K562 (cell line): Measurements from ENCODE around the gene CABYR. TPM values are rescaled to one million over a fixed set of nuclear protein-coding genes. Genes with fewer than 3 reads are reported as not detected.

Source experiments
- ATAC-seq: fragments of 200-7000 bp; cut with Tn5 transposase; 3 replicates; pipeline ENCODE4 v1.9.1; 2020; ENCODE audit warnings: moderate library complexity
- BruUV-seq: library from RNA; stranded (reverse); fragments of 400-500 nt; replicated peaks from 2 replicates; lab custom pipeline; 2021; lab: Mats Ljungman, UMichigan
- CTCF ChIA-PET: fragments of 300-600 bp; formaldehyde crosslinking; extraction: SDS; loops from one replicate; lab custom pipeline; 2021; ENCODE audit warnings: low intra/inter-chr PET ratio; lab: Yijun Ruan, JAX
- POLR2A ChIA-PET: fragments of 300-600, 350-650 bp; sonication (Branson Sonifier 250); formaldehyde crosslinking; extraction: SDS; loops from one replicate; lab custom pipeline; 2021; ENCODE audit warnings: antibody characterized with exemption, inconsistent platforms; lab: Yijun Ruan, JAX
- DNase-seq, 4 experiments: peaks; one replicate each; pipeline versions ENCODE4 v3.0.0 to v3.0.0-alpha.2; 2011 to 2018; ENCODE audit warnings: low spot score in 3 of 4, mixed read lengths in 3 of 4; ENCODE audit errors: extremely low read depth in 1 of 4
- FAIRE-seq: peaks from 2 replicates; lab custom pipeline; 2011; peaks lifted over from hg19 to GRCh38; lab: Jason Lieb, UNC
- H2AFZ ChIP-seq: 2 replicates; pipeline ENCODE4 v1.6.0; 2011; ENCODE audit warnings: low read depth, low read length, control low read depth, inconsistent platforms
- H3K27ac ChIP-seq: fragments of 200-600 bp; 3 replicates; pipeline ENCODE4 v1.8.0; 2011; ENCODE audit warnings: low read depth, mild to moderate bottlenecking, control low read depth, inconsistent platforms, low read length, moderate library complexity, mixed read lengths; ENCODE audit errors: extremely low read depth
- H3K27me3 ChIP-seq, 2 experiments: fragments of 300-600 bp in 1 of 2; 2 replicates in 1 of 2; 3 replicates in 1 of 2; pipeline versions ENCODE4 v1.6.0 to v1.8.0; 2011; ENCODE audit warnings: inconsistent platforms in 2 of 2, low read length in 2 of 2, mild to moderate bottlenecking in 1 of 2, mixed read lengths in 1 of 2, moderate library complexity in 1 of 2; ENCODE audit not compliant: control insufficient read depth in 2 of 2, insufficient read depth in 2 of 2
- H3K36me3 ChIP-seq: fragments of 300-600 bp; 3 replicates; pipeline ENCODE4 v1.8.0; 2011; ENCODE audit warnings: mild to moderate bottlenecking, low read length, inconsistent platforms; ENCODE audit not compliant: control insufficient read depth, insufficient read depth
- H3K4me1 ChIP-seq, 2 experiments: fragments of 200-600 bp in 1 of 2; replicated peaks in 1 of 2; 2 replicates in 1 of 2; 3 replicates in 1 of 2; pipeline versions ENCODE4 v1.5.1 to v1.8.0; 2011; ENCODE audit warnings: inconsistent platforms in 2 of 2, low read length in 2 of 2, mild to moderate bottlenecking in 1 of 2, mixed read lengths in 1 of 2, moderate library complexity in 1 of 2; ENCODE audit not compliant: control insufficient read depth in 2 of 2, insufficient read depth in 2 of 2
- H3K4me2 ChIP-seq: 2 replicates; pipeline ENCODE4 v1.6.1; 2011; ENCODE audit warnings: low read length, control low read depth, inconsistent platforms, mixed read lengths; ENCODE audit not compliant: insufficient read depth
- H3K4me3 ChIP-seq: fragments of 200-600 bp; sonication (generic), shearing (Covaris generic); 2 replicates; pipeline ENCODE4 v1.5.1; 2016; ENCODE audit warnings: control low read depth, inconsistent platforms
- H3K79me2 ChIP-seq: fragments of 200-600 bp; 3 replicates; pipeline ENCODE4 v1.8.0; 2011; ENCODE audit warnings: low read length, inconsistent platforms; ENCODE audit not compliant: control insufficient read depth, insufficient read depth
- H3K9ac ChIP-seq, 2 experiments: 2 replicates each; pipeline versions ENCODE4 v1.6.0 to v1.6.1; 2011; ENCODE audit warnings: low read depth in 2 of 2, low read length in 2 of 2, control low read depth in 1 of 2, inconsistent platforms in 1 of 2, mild to moderate bottlenecking in 1 of 2, mixed read lengths in 1 of 2; ENCODE audit not compliant: insufficient read depth in 1 of 2
- H3K9me1 ChIP-seq: one replicate; pipeline ENCODE4 v1.6.0; 2011; ENCODE audit warnings: inconsistent platforms, mild to moderate bottlenecking, low read length, moderate library complexity; ENCODE audit not compliant: control insufficient read depth, insufficient read depth
- H3K9me3 ChIP-seq: replicated peaks from 2 replicates; pipeline ENCODE4 v1.5.1; 2011; ENCODE audit warnings: low read depth, low read length, inconsistent platforms; ENCODE audit not compliant: control insufficient read depth, insufficient read depth
- H4K20me1 ChIP-seq: replicated peaks from 2 replicates; pipeline ENCODE4 v1.6.1; 2011; ENCODE audit warnings: low read length, inconsistent platforms, mixed read lengths; ENCODE audit not compliant: control insufficient read depth, insufficient read depth
- BRF2 ChIP-seq: IDR thresholded peaks from 3 replicates; pipeline ENCODE4 v1.6.1; 2011; ENCODE audit warnings: borderline replicate concordance, mild to moderate bottlenecking; ENCODE audit not compliant: insufficient read length, insufficient read depth
- CBX1 ChIP-seq: sonication (generic); IDR thresholded peaks from 2 replicates; pipeline ENCODE4 v1.6.1; 2016; ENCODE audit warnings: antibody characterized with exemption, low read depth, mild to moderate bottlenecking
- HDAC1 ChIP-seq, 2 experiments: fragments of 450-650 bp; IDR thresholded peaks; 2 replicates each; pipeline ENCODE4 v1.6.1; 2016 to 2017; ENCODE audit warnings: inconsistent platforms in 1 of 2, mild to moderate bottlenecking in 1 of 2, moderate library complexity in 1 of 2
- HEY1 ChIP-seq: fragments of 250-450 bp; sonication (Bioruptor Pico); IDR thresholded peaks from 2 replicates; pipeline ENCODE4 v1.5.0; 2020; ENCODE audit warnings: mild to moderate bottlenecking, moderate library complexity, borderline replicate concordance
- IFI16 ChIP-seq: fragments of 250-450 bp; sonication (Bioruptor Pico); IDR thresholded peaks from 2 replicates; pipeline ENCODE4 v2.1.2; 2022; ENCODE audit warnings: mild to moderate bottlenecking, inconsistent platforms
- RNF219 ChIP-seq: fragments of 250-450 bp; sonication (Bioruptor Pico); IDR thresholded peaks from 2 replicates; pipeline ENCODE4 v1.5.0; 2022; ENCODE audit warnings: mild to moderate bottlenecking
- SREBF2 ChIP-seq: sonication (generic); formaldehyde crosslinking; IDR thresholded peaks from 2 replicates; pipeline ENCODE4 v1.4.0; 2020; ENCODE audit warnings: mild to moderate bottlenecking, missing genetic modification reagents
- XRCC5 ChIP-seq: fragments of 200-400 bp; formaldehyde crosslinking; IDR thresholded peaks from 2 replicates; pipeline ENCODE4 v1.6.1; 2017; ENCODE audit warnings: low read depth, mild to moderate bottlenecking, low read length
- ZNF124 ChIP-seq: sonication (generic); formaldehyde crosslinking; IDR thresholded peaks from 2 replicates; pipeline ENCODE4 v1.8.1; 2022; ENCODE audit warnings: missing genetic modification reagents
- ZNF583 ChIP-seq: fragments of 250-450 bp; sonication (Bioruptor Pico); IDR thresholded peaks from 2 replicates; pipeline ENCODE4 v1.4.0; 2020
- ZNF609 ChIP-seq: sonication (generic); formaldehyde crosslinking; IDR thresholded peaks from 2 replicates; pipeline ENCODE4 v1.8.1; 2023; ENCODE audit warnings: missing genetic modification reagents, mild to moderate bottlenecking, borderline replicate concordance
- ZNF778 ChIP-seq: fragments of 450-650 bp; formaldehyde crosslinking; IDR thresholded peaks from 2 replicates; pipeline ENCODE4 v1.4.0; 2020; ENCODE audit warnings: mild to moderate bottlenecking, moderate library complexity
- WGBS: fragments of 100-300 bp; shearing (Covaris generic); methylation state at CpG from one replicate; pipeline ENCODE4 v1.1.6; 2016; ENCODE audit warnings: low coverage, mixed read lengths; ENCODE audit not compliant: insufficient coverage; ENCODE audit errors: missing lambda C conversion rate; 5-methylcytosine and 5-hydroxymethylcytosine counted together
- in situ Hi-C: fragments of 300-500 bp; cut with MboI; formaldehyde crosslinking; loops from 4 replicates; pipeline ENCODE4 v1.15.0; 2018; ENCODE audit warnings: inconsistent platforms, mixed read lengths
- intact Hi-C: fragments of 100-400 bp; cut with micrococcal nuclease; formaldehyde crosslinking; loops from 2 replicates; pipeline ENCODE4 v1.14.2; 2022
- polyA plus RNA-seq, 8 experiments: library from polyadenylated mRNA; depleted of rRNA in 4 of 8; stranded (reverse) in 5 of 8; unstranded in 3 of 8; fragments of >200 nt; fragmentation: Nextera tagmentation in 2 of 8; fragmentation: Illumina TruSeq in 1 of 8; extraction: Ambion mirVana in 2 of 8; extraction: Trizol in 1 of 8; gene quantifications; 2 replicates each; pipeline versions ENCODE4 v1.2.1 to v1.2.3, GENCODE V29; 2011 to 2014; ENCODE audit warnings: inconsistent platforms in 1 of 8, missing spikeins in 1 of 8
- total RNA-seq, 7 experiments: library from RNA; depleted of rRNA in 6 of 7; stranded (reverse); fragments of >200 nt in 6 of 7; fragmentation: Illumina TruSeq in 2 of 7; extraction: Trizol in 2 of 7; gene quantifications; 2 replicates each; pipeline versions ENCODE4 v1.2.1 to v1.2.3, GENCODE V29; 2011 to 2021; ENCODE audit warnings: low replicate concordance in 1 of 7
- TF ChIP-seq, protein P1 (sequence below): fragments of 450-650 bp; formaldehyde crosslinking; IDR thresholded peaks from 2 replicates; pipeline ENCODE4 v1.4.0; 2022; ENCODE audit warnings: mild to moderate bottlenecking, moderate library complexity

CABYR gene
- total and polyA plus RNA-seq, 9 of the 15 experiments (the other 6 are each of a cell fraction or from before 2014, with no cell fraction given) = not detected

DNA sequence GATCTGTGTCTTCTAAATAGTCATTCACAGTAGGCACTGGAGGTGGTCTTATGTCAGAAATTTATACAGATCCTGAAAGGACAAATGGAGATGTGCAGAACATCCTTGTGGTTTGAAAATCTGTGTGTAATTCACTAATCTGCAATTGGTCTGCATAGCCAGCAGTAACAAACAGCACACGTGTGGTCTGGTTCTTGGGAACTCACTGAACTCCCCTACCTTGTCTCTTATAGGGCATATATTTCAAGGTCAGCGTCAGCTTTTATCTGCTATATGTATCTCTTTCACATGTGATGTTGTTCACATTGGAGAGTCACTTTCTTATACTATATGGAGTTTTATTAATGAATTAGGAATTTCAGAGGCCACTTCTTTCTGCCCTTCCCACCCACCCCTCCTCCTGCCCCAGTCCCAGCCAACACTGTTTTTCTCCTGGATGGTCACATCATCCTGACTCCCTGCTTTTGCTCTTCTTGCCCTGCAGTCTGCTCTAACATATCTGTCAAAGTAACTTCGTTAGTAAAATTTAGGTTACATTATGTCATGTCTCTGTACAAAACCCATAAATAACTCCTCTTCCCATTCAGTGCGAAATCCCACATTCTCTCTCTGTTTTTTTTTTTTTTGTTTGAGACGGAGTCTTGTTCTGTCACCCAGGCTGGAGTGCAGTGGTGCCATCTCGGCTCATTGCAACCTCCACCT is 35.4 kb upstream of the CABYR start:
- no peak for ATAC-seq
- H3K9me3 ChIP-seq = no peaks in the 10 kb centered on the region
- H3K4me1 ChIP-seq = no peaks in the 10 kb centered on the region
- H3K9ac ChIP-seq = no peak overlapping the region
- no peaks in the 10 kb centered on the region for H3K27me3 ChIP-seq
- H3K4me2 ChIP-seq = no peak overlapping the region
- no peaks in the 10 kb centered on the region for H4K20me1 ChIP-seq
- H3K4me3 ChIP-seq = no peak overlapping the region
- H3K79me2 ChIP-seq = no peaks in the 10 kb centered on the region
- WGBS = 0% methylated on average over 5 of the region's 6 CpGs
- H2AFZ ChIP-seq = no peak overlapping the region
- H3K36me3 ChIP-seq = no peaks in the 10 kb centered on the region
- no peak for DNase-seq
- CTCF ChIA-PET = no interaction called here
- POLR2A ChIA-PET = interaction anchor here (0.8 kb wide), 1 partner anchor 15 kb away, joined by 3 read pairs; no protein-coding TSS in a partner anchor
- no peaks in the 10 kb centered on the region for H3K9me1 ChIP-seq
- in situ Hi-C loops = no loop called here
- H3K27ac ChIP-seq = no peak overlapping the region
- intact Hi-C loops = no loop called here
- BruUV-seq = no TSS peak
- no peak for FAIRE-seq
- TF ChIP-seq ZNF124 (no peak), BRF2 (no peak), IFI16 (no peak), RNF219 (CRISPR knock-in tag) (no peak), ZNF583 (CRISPR knock-in tag) (no peak), HDAC1 (IDR thresholded peaks at IDR 0.05) (no peak), ZNF609 (no peak), HEY1 (CRISPR knock-in tag) (no peak), XRCC5 (no peak), CBX1 (no peak), SREBF2 (CRISPR knock-in tag) (no peak), ZNF778 (no peak)
- TF ChIP-seq, protein P1, sequence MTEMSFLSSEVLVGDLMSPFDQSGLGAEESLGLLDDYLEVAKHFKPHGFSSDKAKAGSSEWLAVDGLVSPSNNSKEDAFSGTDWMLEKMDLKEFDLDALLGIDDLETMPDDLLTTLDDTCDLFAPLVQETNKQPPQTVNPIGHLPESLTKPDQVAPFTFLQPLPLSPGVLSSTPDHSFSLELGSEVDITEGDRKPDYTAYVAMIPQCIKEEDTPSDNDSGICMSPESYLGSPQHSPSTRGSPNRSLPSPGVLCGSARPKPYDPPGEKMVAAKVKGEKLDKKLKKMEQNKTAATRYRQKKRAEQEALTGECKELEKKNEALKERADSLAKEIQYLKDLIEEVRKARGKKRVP (CRISPR knock-in tag) = no peak
